Measurements from ENCODE around the gene TMEM143.
"Not testable (repeated sequence)": the region's sequence is repeated elsewhere in the genome, so short reads cannot be mapped to it uniquely, and the experiment has no call there.

The TMEM143 gene

DNA sequence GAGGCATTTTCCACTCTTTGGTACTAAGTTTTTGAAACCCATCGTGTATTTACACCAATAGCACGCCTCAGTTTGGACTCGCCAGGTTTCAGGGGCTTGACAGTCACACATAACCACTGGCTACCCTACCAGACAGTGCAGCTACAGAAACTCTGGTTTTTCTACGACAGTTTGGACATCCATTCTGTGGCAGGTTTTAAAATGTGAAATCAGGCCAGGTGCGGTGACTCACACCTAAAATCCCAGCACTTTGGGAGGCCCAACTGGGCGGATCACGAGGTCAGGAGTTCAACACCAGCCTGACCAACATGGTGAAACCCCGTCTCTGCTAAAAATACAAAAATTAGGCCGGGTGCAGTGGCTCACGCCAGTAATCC lies 14.4 kb upstream of the TMEM143 start:
- in situ Hi-C loops (cut with MboI; ENCODE audit: low pct_unique_long_range_greater_than_20kb, low sequenced_read_pairs, unreplicated experiment): no loop called here

DNA sequence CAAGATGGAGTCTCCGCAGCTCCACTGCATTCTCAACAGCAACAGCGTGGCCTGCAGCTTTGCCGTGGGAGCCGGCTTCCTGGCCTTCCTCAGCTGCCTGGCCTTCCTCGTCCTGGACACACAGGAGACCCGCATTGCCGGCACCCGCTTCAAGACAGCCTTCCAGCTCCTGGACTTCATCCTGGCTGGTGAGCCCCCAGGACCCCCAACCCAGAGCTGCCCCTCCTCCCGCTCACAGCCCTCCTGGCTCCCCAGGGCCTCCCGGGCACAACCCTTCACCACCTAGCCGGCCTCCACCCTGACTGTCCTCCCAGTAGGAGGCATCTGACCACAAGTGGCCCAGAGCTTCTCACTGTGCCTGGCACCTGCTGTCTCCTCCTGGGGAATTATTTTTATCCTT lies 9.8 kb upstream of the TMEM143 start:
- DNase-seq (ENCODE audit: low spot score): no peak
- in situ Hi-C loops (cut with MboI; ENCODE audit: low pct_unique_long_range_greater_than_20kb, low sequenced_read_pairs, unreplicated experiment): no loop called here
- TF ChIP-seq CTCF (IDR thresholded peaks at IDR 0.05; ENCODE audit: extremely low read depth, insufficient read depth, missing control alignments): no peak

More for the DNA sequence above, 14.4 kb upstream of the TMEM143 start:
- TF ChIP-seq CTCF (IDR thresholded peaks at IDR 0.05; ENCODE audit: extremely low read depth, insufficient read depth, missing control alignments): no peak
- no peak for DNase-seq (ENCODE audit: low spot score)

DNA sequence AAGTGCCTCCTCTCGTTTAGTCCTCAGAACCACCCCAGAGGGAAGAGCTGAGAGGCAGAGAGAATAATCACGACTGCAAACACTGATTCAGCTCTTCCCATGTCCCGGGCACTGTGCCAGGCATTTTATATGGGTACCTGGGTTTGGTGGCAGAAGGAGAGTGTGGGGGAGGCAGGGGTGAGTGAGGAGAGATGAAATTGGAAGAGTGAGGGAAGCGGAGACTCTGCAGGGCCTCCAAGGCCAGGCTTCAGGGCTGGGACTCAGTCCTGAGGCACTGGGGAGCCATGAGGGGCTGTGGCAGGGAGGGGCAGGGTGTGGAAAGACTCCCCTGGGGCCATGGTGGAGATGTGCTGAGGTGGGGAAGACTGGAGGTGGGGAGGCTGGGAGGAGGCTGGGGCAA lies 9.2 kb upstream of the TMEM143 start:
- in situ Hi-C loops (cut with MboI; ENCODE audit: low pct_unique_long_range_greater_than_20kb, low sequenced_read_pairs, unreplicated experiment): no loop called here
- no peak for DNase-seq (ENCODE audit: low spot score)
- TF ChIP-seq CTCF (IDR thresholded peaks at IDR 0.05; ENCODE audit: extremely low read depth, insufficient read depth, missing control alignments): no peak

GRCh38 chr19:48371771-48372170 lies 8.0 kb upstream of the TMEM143 start:
- in situ Hi-C loops (cut with MboI; ENCODE audit: low pct_unique_long_range_greater_than_20kb, low sequenced_read_pairs, unreplicated experiment); DNase-seq (ENCODE audit: low spot score): not testable (repeated sequence)

DNA sequence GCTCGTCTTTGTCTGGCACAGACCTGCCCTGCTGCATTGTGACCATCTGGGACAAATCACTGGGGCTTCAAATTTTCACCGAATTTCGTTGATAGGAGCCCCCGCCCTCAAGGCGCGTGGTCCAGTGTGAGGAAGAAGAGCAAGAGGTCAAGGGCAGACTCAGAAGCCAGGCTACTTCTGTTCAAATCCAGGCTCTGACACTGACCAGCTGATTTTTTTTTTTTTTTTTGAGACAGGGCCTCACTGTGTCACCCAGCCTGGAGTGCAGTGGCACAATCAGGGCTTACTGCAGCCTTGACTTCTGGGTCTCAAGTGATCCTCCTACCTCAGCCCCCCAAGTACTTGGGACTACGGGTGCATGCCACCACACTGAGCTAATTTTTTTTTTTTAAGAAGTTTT lies 7.6 kb upstream of the TMEM143 start:
- TF ChIP-seq CTCF (IDR thresholded peaks at IDR 0.05; ENCODE audit: extremely low read depth, insufficient read depth, missing control alignments): no peak
- in situ Hi-C loops (cut with MboI; ENCODE audit: low pct_unique_long_range_greater_than_20kb, low sequenced_read_pairs, unreplicated experiment): no loop called here
- DNase-seq (ENCODE audit: low spot score): no peak

- no peak for TF ChIP-seq CTCF (IDR thresholded peaks at IDR 0.05; ENCODE audit: extremely low read depth, insufficient read depth, missing control alignments)
- in situ Hi-C loops (cut with MboI; ENCODE audit: low pct_unique_long_range_greater_than_20kb, low sequenced_read_pairs, unreplicated experiment): no loop called here
- no peak for DNase-seq (ENCODE audit: low spot score)
Observed at GRCh38 chr19:48370955-48371354, 7.2 kb upstream of the TMEM143 start.

GRCh38 chr19:48368936-48369335 lies 5.2 kb upstream of the TMEM143 start:
- TF ChIP-seq CTCF (IDR thresholded peaks at IDR 0.05; ENCODE audit: extremely low read depth, insufficient read depth, missing control alignments): no peak
- DNase-seq (ENCODE audit: low spot score): no peak
- in situ Hi-C loops (cut with MboI; ENCODE audit: low pct_unique_long_range_greater_than_20kb, low sequenced_read_pairs, unreplicated experiment): no loop called here
